ENCODE data around the gene VWF.

VWF gene

DNA sequence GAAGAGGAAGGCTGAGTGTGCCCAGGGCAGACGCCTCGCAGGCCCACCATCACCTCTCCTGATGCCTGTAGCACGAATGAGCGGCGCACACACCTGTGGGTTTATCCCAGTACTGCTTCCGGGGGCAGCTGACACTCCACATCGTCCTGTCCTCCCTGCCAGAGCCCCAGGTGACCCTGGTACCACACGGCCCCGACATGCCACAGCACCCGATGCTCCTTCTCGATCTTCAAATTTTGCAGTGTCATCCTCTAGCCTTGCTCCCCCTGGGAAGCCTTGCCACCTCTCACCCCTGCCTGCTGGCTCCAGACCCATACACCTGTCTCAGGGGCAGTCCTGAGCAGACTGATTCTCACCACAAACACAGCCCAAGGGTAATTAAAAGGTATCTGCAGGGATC is 220.0 kb downstream of the VWF start:
- TF ChIP-seq, protein P1, sequence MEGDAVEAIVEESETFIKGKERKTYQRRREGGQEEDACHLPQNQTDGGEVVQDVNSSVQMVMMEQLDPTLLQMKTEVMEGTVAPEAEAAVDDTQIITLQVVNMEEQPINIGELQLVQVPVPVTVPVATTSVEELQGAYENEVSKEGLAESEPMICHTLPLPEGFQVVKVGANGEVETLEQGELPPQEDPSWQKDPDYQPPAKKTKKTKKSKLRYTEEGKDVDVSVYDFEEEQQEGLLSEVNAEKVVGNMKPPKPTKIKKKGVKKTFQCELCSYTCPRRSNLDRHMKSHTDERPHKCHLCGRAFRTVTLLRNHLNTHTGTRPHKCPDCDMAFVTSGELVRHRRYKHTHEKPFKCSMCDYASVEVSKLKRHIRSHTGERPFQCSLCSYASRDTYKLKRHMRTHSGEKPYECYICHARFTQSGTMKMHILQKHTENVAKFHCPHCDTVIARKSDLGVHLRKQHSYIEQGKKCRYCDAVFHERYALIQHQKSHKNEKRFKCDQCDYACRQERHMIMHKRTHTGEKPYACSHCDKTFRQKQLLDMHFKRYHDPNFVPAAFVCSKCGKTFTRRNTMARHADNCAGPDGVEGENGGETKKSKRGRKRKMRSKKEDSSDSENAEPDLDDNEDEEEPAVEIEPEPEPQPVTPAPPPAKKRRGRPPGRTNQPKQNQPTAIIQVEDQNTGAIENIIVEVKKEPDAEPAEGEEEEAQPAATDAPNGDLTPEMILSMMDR (IDR thresholded peaks at IDR 0.05; ENCODE audit: low read depth, low read length), result no peak
- no peak for DNase-seq (ENCODE audit: extremely low read depth, low read depth)

DNA sequence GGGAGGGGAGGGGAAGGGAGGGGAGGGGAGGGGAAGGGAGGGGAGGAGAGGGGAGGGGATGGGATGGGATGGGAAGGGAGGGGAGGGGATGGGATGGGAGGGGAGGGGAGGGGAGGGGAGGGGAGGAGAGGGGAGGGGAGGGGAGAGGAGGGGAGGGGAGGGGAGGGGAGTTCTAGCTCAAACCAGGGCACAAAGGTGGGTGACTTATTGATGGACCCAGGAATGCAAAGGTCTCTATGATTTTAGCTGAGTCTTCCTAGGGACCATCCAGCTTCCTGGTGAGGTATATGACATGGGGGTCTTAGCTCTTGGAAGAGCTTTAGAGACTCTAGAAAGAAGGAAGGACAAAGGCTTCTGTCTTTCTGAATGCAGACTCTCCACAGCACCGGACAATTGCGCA is 221.7 kb downstream of the VWF start:
- TF ChIP-seq, protein P1 (IDR thresholded peaks at IDR 0.05; ENCODE audit: low read depth, low read length), result no peak
- no peak for DNase-seq (ENCODE audit: extremely low read depth, low read depth)

DNA sequence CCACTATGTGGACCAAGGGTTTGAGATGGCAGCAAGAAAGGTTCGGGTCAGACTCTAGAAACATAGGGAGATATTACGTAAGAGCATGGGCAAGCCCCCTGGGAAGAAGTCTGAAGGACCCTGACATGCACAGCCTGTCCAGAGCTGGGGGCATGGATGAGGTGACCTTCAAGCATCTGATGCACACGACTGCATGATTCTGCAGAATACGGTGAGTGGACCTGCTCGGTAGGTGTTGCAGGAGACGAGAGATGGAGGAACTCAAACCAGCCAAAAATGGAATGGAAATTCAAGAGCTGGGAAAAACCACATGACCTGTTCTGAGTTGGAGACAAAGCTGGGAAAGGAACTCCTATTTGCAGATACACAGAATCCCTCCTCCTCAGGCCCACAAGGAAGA is 223.1 kb downstream of the VWF start:
- no peak for DNase-seq (ENCODE audit: extremely low read depth, low read depth)

DNA sequence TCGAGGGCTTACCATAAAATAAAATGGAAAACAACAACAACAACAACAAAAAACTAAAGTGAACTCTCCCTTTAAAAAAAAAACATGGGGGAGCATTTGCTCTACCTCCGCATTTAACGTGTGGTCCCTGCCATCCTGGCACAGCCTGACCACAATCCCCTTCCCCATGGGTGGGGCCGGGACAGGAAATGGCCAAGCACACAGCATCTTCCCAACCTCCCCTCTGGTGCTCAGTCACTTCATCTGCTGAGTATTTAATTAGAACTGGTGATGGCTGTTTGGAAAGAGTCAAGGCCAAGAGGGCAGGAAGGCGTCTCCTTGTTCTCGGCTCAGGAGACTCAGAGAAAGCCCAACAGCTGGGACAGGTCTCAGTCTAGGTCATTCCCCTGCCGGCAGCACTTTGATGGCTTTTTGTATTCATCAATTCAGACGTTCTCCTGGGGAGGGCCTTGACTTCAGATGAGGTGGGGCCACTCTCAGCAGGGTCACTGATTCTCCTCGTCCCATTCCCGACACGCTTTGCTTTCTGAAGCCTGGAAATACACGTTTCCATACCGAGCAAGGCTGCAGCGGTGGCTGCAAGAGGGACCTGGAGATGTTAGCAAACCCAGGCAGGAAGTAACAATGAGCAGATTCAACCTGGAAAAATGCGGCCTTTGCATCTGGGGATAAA is 223.8 kb downstream of the VWF start:
- TF ChIP-seq, protein P1 (IDR thresholded peaks at IDR 0.05; ENCODE audit: low read depth, low read length), result no peak
- no peak for DNase-seq (ENCODE audit: extremely low read depth, low read depth)

More for the DNA sequence above, 223.1 kb downstream of the VWF start:
- TF ChIP-seq, protein P1 (IDR thresholded peaks at IDR 0.05; ENCODE audit: low read depth, low read length), result no peak

DNA sequence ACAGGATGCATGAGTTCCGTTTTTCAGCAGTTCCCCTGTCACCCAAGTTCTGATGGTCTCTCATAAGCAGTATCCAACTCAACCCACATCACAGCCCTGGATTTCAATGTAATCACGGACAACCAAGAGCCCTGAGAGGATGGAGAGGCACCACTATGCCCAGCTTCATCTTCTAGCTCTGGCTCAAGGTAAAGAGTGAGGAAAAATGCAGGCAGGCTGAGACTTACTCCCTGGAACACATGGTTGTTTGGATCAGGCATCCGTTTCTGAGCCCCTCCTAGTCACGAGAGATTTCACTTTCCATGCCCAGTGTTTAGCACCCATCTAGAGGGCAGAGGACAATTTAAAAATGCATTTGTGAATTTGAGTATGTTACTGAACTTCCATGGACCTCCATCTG is 224.4 kb downstream of the VWF start:
- DNase-seq (ENCODE audit: extremely low read depth, low read depth), result no peak
- TF ChIP-seq, protein P1 (IDR thresholded peaks at IDR 0.05; ENCODE audit: low read depth, low read length), result no peak

DNA sequence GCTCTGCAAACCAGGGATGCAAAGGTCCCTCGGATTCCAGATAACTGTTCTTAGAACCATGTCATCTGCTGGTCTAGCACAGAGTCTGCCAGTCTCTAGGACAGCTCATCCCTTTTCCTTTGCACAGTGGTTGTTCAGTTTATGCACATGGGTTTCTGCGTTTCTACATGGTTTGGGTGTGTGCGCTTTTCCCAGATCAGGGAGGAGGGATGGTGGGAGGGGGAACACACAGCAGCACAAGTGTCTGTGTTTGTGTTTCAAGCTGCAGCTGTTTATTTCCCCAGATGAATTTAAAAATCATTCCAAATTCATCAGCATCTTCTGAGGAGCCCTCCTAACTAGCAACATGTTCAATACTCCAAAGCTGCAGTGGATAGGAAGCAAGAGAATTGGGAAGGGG is 224.8 kb downstream of the VWF start:
- no peak for DNase-seq (ENCODE audit: extremely low read depth, low read depth)
- TF ChIP-seq, protein P1 (IDR thresholded peaks at IDR 0.05; ENCODE audit: low read depth, low read length), result no peak

DNA sequence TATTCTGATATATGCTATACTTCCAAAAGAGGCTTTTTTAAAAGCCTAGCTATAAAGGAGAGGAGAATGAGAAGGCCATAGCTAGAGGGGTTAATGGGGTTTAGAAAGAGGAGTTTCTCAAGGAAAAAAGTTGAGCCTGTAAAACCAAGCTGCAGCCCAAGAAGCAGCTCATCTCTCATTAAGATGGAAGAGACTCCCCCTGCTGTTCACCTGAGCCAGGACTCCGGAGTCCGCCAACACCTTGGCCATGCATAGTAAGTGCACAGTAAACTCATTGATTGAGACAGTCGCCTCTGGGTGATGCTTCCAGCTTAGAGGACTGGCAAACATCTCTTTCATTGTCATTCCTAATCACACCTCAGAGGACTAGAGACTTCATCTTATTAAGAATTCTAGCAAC is 225.6 kb downstream of the VWF start:
- TF ChIP-seq, protein P1 (IDR thresholded peaks at IDR 0.05; ENCODE audit: low read depth, low read length), result no peak
- DNase-seq (ENCODE audit: extremely low read depth, low read depth), result no peak

Measured in AG09319 (cell line).